H1 (cell line): ENCODE data around the gene PITRM1. TPM values are rescaled to one million over a fixed set of nuclear protein-coding genes. Genes with fewer than 3 reads are reported as not detected.

Experiments
- CTCF ChIA-PET: fragments of 300-600 bp; sonication (Branson Sonifier 250); formaldehyde crosslinking; loops from one replicate; lab custom pipeline; 2021; ENCODE audit not compliant: partially characterized antibody; lab: Charles Lee
- POLR2A ChIA-PET: fragments of 300-600 bp; sonication (Branson Sonifier 250); formaldehyde crosslinking; loops from one replicate; lab custom pipeline; 2021; ENCODE audit warnings: inconsistent platforms; ENCODE audit not compliant: partially characterized antibody; lab: Charles Lee
- DNase-seq, 2 experiments: peaks; one replicate each; pipeline versions ENCODE4 v3.0.0 to v3.0.0-alpha.2; 2010 to 2022; ENCODE audit warnings: low spot score in 2 of 2, low read depth in 1 of 2, mixed read lengths in 1 of 2
- FAIRE-seq: peaks from 2 replicates; lab custom pipeline; 2011; peaks lifted over from hg19 to GRCh38; lab: Jason Lieb, UNC
- H2AFZ ChIP-seq: 2 replicates; pipeline ENCODE4 v1.8.1; 2012; ENCODE audit warnings: low read length, inconsistent platforms
- H2AK5ac ChIP-seq: 2 replicates; pipeline ENCODE4 v1.6.1; 2013; ENCODE audit warnings: low read depth, low read length
- H2BK120ac ChIP-seq: replicated peaks from 2 replicates; pipeline ENCODE3; 2013; ENCODE audit warnings: low read depth, low read length, inconsistent platforms
- H2BK12ac ChIP-seq: 2 replicates; pipeline ENCODE4 v1.6.1; 2013; ENCODE audit warnings: low read depth, low read length
- H2BK15ac ChIP-seq: 2 replicates; pipeline ENCODE4 v1.6.1; 2013; ENCODE audit warnings: low read length
- H2BK20ac ChIP-seq: 2 replicates; pipeline ENCODE4 v1.6.1; 2013; ENCODE audit warnings: low read length
- H2BK5ac ChIP-seq: 2 replicates; pipeline ENCODE4 v1.6.1; 2013; ENCODE audit warnings: low read depth, low read length
- H3K14ac ChIP-seq: 2 replicates; pipeline ENCODE4 v1.6.1; 2013; ENCODE audit warnings: inconsistent platforms; ENCODE audit not compliant: insufficient read length
- H3K18ac ChIP-seq: 2 replicates; pipeline ENCODE4 v1.6.1; 2013; ENCODE audit warnings: low read length; ENCODE audit errors: extremely low read depth
- H3K23ac ChIP-seq: 2 replicates; pipeline ENCODE4 v1.6.1; 2013; ENCODE audit warnings: inconsistent platforms; ENCODE audit not compliant: insufficient read length
- H3K23me2 ChIP-seq: 2 replicates; pipeline ENCODE4 v1.6.1; 2013; ENCODE audit warnings: low read depth, low read length
- H3K27ac ChIP-seq: 2 replicates; pipeline ENCODE4 v1.6.1; 2011; ENCODE audit warnings: low read depth, low read length, inconsistent platforms
- H3K27me3 ChIP-seq, 4 experiments: replicated peaks in 1 of 4; 1 replicate in 1 of 4; 2 replicates in 3 of 4; pipeline versions ENCODE4 v1.6.1 to v1.8.1; 2011 to 2013; ENCODE audit warnings: low read length in 3 of 4, mild to moderate bottlenecking in 3 of 4, inconsistent platforms in 2 of 4, mixed read lengths in 2 of 4, moderate library complexity in 1 of 4; ENCODE audit not compliant: control insufficient read depth in 3 of 4, insufficient read depth in 3 of 4; ENCODE audit errors: extremely low read depth in 1 of 4
- H3K36me3 ChIP-seq, 4 experiments: 2 replicates each; pipeline versions ENCODE4 v1.6.1 to v1.8.1; 2011 to 2013; ENCODE audit warnings: mild to moderate bottlenecking in 4 of 4, low read length in 3 of 4, moderate library complexity in 2 of 4, control low read depth in 1 of 4, inconsistent platforms in 1 of 4; ENCODE audit not compliant: insufficient read depth in 4 of 4, control insufficient read depth in 2 of 4
- H3K4ac ChIP-seq: replicated peaks from 2 replicates; pipeline ENCODE3; 2013; ENCODE audit warnings: low read length, low read depth, mixed read lengths, inconsistent platforms; ENCODE audit not compliant: insufficient read length
- H3K4me1 ChIP-seq, 4 experiments: replicated peaks in 1 of 4; 1 replicate in 1 of 4; 2 replicates in 3 of 4; pipeline versions ENCODE4 v1.6.1 to v1.8.1; 2011 to 2013; ENCODE audit warnings: low read length in 3 of 4, inconsistent platforms in 2 of 4, mixed read lengths in 1 of 4; ENCODE audit not compliant: insufficient read depth in 4 of 4, control insufficient read depth in 3 of 4
- H3K4me2 ChIP-seq, 2 experiments: 2 replicates each; pipeline versions ENCODE4 v1.6.1 to v1.8.1; 2011 to 2013; ENCODE audit warnings: low read depth in 2 of 2, low read length in 2 of 2, control low read depth in 1 of 2, inconsistent platforms in 1 of 2, mild to moderate bottlenecking in 1 of 2; ENCODE audit not compliant: insufficient read depth in 1 of 2
- H3K4me3 ChIP-seq, 4 experiments: fragments of 200-600, 300-600 bp in 1 of 4; sonication (generic), shearing (Covaris generic), sonication (Bioruptor Twin) in 1 of 4; 2 replicates each; pipeline versions ENCODE4 v1.5.1 to v1.8.1; 2011 to 2016; ENCODE audit warnings: low read length in 4 of 4, low read depth in 3 of 4, control low read depth in 2 of 4, inconsistent platforms in 2 of 4, mild to moderate bottlenecking in 2 of 4, mixed read lengths in 1 of 4, moderate library complexity in 1 of 4; ENCODE audit not compliant: insufficient read depth in 2 of 4; ENCODE audit errors: extremely low read depth in 1 of 4
- H3K56ac ChIP-seq: replicated peaks from 2 replicates; pipeline ENCODE3; 2013; ENCODE audit warnings: low read depth, mild to moderate bottlenecking, mixed read lengths, low read length, inconsistent platforms; ENCODE audit not compliant: insufficient read length
- H3K79me1 ChIP-seq: 2 replicates; pipeline ENCODE4 v1.6.1; 2013; ENCODE audit warnings: low read depth, low read length, control low read depth
- H3K79me2 ChIP-seq, 2 experiments: 2 replicates each; pipeline versions ENCODE4 v1.6.1 to v1.8.1; 2012 to 2013; ENCODE audit warnings: low read length in 2 of 2, mild to moderate bottlenecking in 2 of 2, inconsistent platforms in 1 of 2; ENCODE audit not compliant: insufficient read depth in 2 of 2, control insufficient read depth in 1 of 2
- H3K9ac ChIP-seq, 4 experiments: replicated peaks in 1 of 4; 1 replicate in 1 of 4; 2 replicates in 3 of 4; pipeline versions ENCODE4 v1.6.1 to v1.8.1; 2011 to 2013; ENCODE audit warnings: low read depth in 3 of 4, low read length in 3 of 4, control low read depth in 2 of 4, mild to moderate bottlenecking in 2 of 4, moderate library complexity in 2 of 4, inconsistent platforms in 1 of 4; ENCODE audit errors: extremely low read depth in 1 of 4
- H3K9me3 ChIP-seq, 2 experiments: 2 replicates each; pipeline versions ENCODE4 v1.6.1 to v1.8.1; 2012 to 2013; ENCODE audit warnings: mild to moderate bottlenecking in 2 of 2, moderate library complexity in 2 of 2, control low read depth in 1 of 2, inconsistent platforms in 1 of 2, low read depth in 1 of 2, low read length in 1 of 2, mixed read lengths in 1 of 2; ENCODE audit not compliant: insufficient read depth in 2 of 2
- H4K20me1 ChIP-seq, 2 experiments: replicated peaks in 1 of 2; 2 replicates each; pipeline versions ENCODE3 to v1.8.1; 2011 to 2013; ENCODE audit warnings: inconsistent platforms in 2 of 2, low read length in 2 of 2, mild to moderate bottlenecking in 1 of 2; ENCODE audit not compliant: insufficient read depth in 2 of 2, control insufficient read depth in 1 of 2
- H4K5ac ChIP-seq: 2 replicates; pipeline ENCODE4 v1.6.1; 2013; ENCODE audit warnings: low read length, low read depth, mixed read lengths, inconsistent platforms; ENCODE audit not compliant: insufficient read length
- H4K8ac ChIP-seq: 2 replicates; pipeline ENCODE4 v1.8.0; 2013; ENCODE audit warnings: mild to moderate bottlenecking, moderate library complexity, low read length, inconsistent platforms; ENCODE audit not compliant: insufficient read depth; ENCODE audit errors: extremely low read depth
- H4K91ac ChIP-seq: replicated peaks from 2 replicates; pipeline ENCODE3; 2013; ENCODE audit warnings: low read length, mixed read lengths, inconsistent platforms; ENCODE audit not compliant: insufficient read length
- ATF2 ChIP-seq: IDR thresholded peaks from 2 replicates; pipeline ENCODE4 v1.6.1; 2012; ENCODE audit warnings: low read length, inconsistent platforms
- EP300 ChIP-seq, 2 experiments: IDR thresholded peaks; 1 replicate in 1 of 2; 2 replicates in 1 of 2; pipeline ENCODE4 v1.6.1; 2011 to 2012; ENCODE audit warnings: low read depth in 2 of 2, low read length in 2 of 2, mild to moderate bottlenecking in 2 of 2, borderline replicate concordance in 1 of 2, inconsistent platforms in 1 of 2, moderate library complexity in 1 of 2
- HDAC2 ChIP-seq, 2 experiments: fragments of 300-600 bp in 1 of 2; sonication (generic) in 1 of 2; IDR thresholded peaks; 2 replicates each; pipeline ENCODE4 v1.6.1; 2011 to 2012; ENCODE audit warnings: low read depth in 2 of 2, low read length in 2 of 2, mild to moderate bottlenecking in 2 of 2, moderate library complexity in 2 of 2, borderline replicate concordance in 1 of 2, inconsistent platforms in 1 of 2
- HDAC6 ChIP-seq: IDR thresholded peaks from one replicate; pipeline ENCODE4 v1.7.1; 2012; ENCODE audit warnings: low read depth, mild to moderate bottlenecking, inconsistent platforms, low read length, moderate library complexity
- KDM1A ChIP-seq: fragments of 200-600, 300-600 bp; sonication (generic); IDR thresholded peaks from 2 replicates; pipeline ENCODE4 v1.7.1; 2016; ENCODE audit warnings: mild to moderate bottlenecking, low read length, borderline replicate concordance
- MAX ChIP-seq: IDR thresholded peaks from 2 replicates; pipeline ENCODE4 v1.6.1; 2012; ENCODE audit warnings: inconsistent platforms
- NRF1 ChIP-seq: IDR thresholded peaks from 2 replicates; pipeline ENCODE4 v1.6.1; 2011; ENCODE audit warnings: mild to moderate bottlenecking, low read depth, low read length, improper control_type of control experiment
- SIX5 ChIP-seq: IDR thresholded peaks from 2 replicates; pipeline ENCODE4 v1.6.1; 2011; ENCODE audit warnings: mild to moderate bottlenecking, low read depth, low read length
- TAF1 ChIP-seq: IDR thresholded peaks from 2 replicates; pipeline ENCODE4 v1.6.1; 2011; ENCODE audit warnings: mild to moderate bottlenecking, low read depth, low read length
- TAF7 ChIP-seq: optimal IDR thresholded peaks from 2 replicates; pipeline ENCODE3; 2011; ENCODE audit warnings: low read depth, mild to moderate bottlenecking, inconsistent platforms, low read length, moderate library complexity, borderline replicate concordance
- WGBS, 2 experiments: shearing (Covaris generic) in 1 of 2; methylation state at CpG; one replicate each; pipeline versions ENCODE4 v1.1.6 to v1.1.7; 2013 to 2015; ENCODE audit warnings: low lambda C conversion rate in 2 of 2, mixed read lengths in 2 of 2, inconsistent platforms in 1 of 2, low coverage in 1 of 2, missing lambda C conversion rate in 1 of 2; ENCODE audit not compliant: insufficient replicate concordance in 2 of 2, insufficient coverage in 1 of 2, insufficient read length in 1 of 2; ENCODE audit errors: extremely low coverage in 1 of 2, missing lambda C conversion rate in 1 of 2; 5-methylcytosine and 5-hydroxymethylcytosine counted together
- polyA plus RNA-seq, 7 experiments: library from polyadenylated mRNA; depleted of rRNA in 3 of 7; stranded (reverse) in 5 of 7; unstranded in 2 of 7; fragments of >200 nt in 5 of 7; fragments of 200-250 nt in 2 of 7; gene quantifications; 1 replicate in 5 of 7; 2 replicates in 1 of 7; 4 replicates in 1 of 7; pipeline versions ENCODE4 v1.2.1 to v1.2.3, GENCODE V29; 2011 to 2013; ENCODE audit warnings: missing spikeins in 2 of 7, mixed read lengths in 2 of 7
- total RNA-seq: library from RNA; stranded (reverse); fragmentation: NEBNext Ultra II Directional; extraction: Animal tissue kit (Norgen Biotek cat#: 25700); gene quantifications from 2 replicates; pipeline ENCODE4 v1.2.1, GENCODE V29; 2021

Gene PITRM1
- total and polyA plus RNA-seq, 2 of the 8 experiments (the other 6 are each of a cell fraction or from before 2014, with no cell fraction given) = 18.6 to 31.5 TPM

GRCh38 chr10:3113343-3113720 lies 59.2 kb downstream of the PITRM1 start:
- Histone ChIP-seq H3K56ac (no peak overlapping the region), H2AK5ac (no peak overlapping the region), H3K9me3 (no peaks in the 10 kb centered on the region), H2BK15ac (no peak overlapping the region), H4K8ac (no peak overlapping the region), H3K79me1 (peaks cover 6% of the 10 kb centered on the region), H2BK5ac (no peak overlapping the region), H2BK12ac (no peak overlapping the region), H3K4me1 (no peaks in the 10 kb centered on the region), H4K91ac (no peak overlapping the region), H4K5ac (no peak overlapping the region), H3K36me3 (peaks cover 28 to 81% (median 66%) of the 10 kb centered on the region in 4 experiments), H3K23me2 (no peaks in the 10 kb centered on the region; the same call in 1 of the 2 replicates), H3K4me3 (no peak overlapping the region), H2AFZ (no peak overlapping the region), H3K18ac (no peak overlapping the region), H3K14ac (no peak overlapping the region), H3K27me3 (no peaks in the 10 kb centered on the region), H3K4me2 (no peak overlapping the region), H2BK120ac (no peak overlapping the region), H4K20me1 (peaks cover 5 to 15% of the 10 kb centered on the region in 2 experiments), H2BK20ac (no peak overlapping the region), H3K4ac (no peak overlapping the region), H3K27ac (no peak overlapping the region), H3K79me2 (0 out of 4 replicates have a peak, but pooled peaks cover 0 to 3% of the 10 kb centered on the region in 2 experiments), H3K23ac (no peak overlapping the region), H3K9ac (no peak overlapping the region)
- ChIA-PET POLR2A (interaction anchor here (0.7 to 3.9 kb wide), 3 partner anchors 11 to 1883 kb away, joined by 3 to 18 read pairs (median 3); no protein-coding TSS in a partner anchor), CTCF (interaction anchor here (1.0 kb wide), 1 partner anchor 199 kb away, joined by 3 read pairs; no protein-coding TSS in a partner anchor)
- DNase-seq (no peak), FAIRE-seq (no peak)
- WGBS, 2 experiments = 90% methylated on average over 19 of the region's 19 CpGs; no CpG with 5 or more reads in 1 of the 2 experiments
- TF ChIP-seq EP300 (IDR thresholded peaks at IDR 0.05; ENCODE audit: borderline replicate concordance in 1 of 2, low read depth in 2 of 2, low read length in 2 of 2) (no peak), HDAC2 (IDR thresholded peaks at IDR 0.05; ENCODE audit: borderline replicate concordance in 1 of 2, low read depth in 2 of 2, low read length in 2 of 2) (no peak), SIX5 (no peak), ATF2 (no peak), MAX (no peak), KDM1A (no peak), NRF1 (no peak), HDAC6 (no peak), TAF7 (no peak), TAF1 (no peak)
